H9 (cell line): ENCODE measurements around the gene DNAI2. TPM values are rescaled to one million over a fixed set of nuclear protein-coding genes. Genes with fewer than 3 reads are reported as not detected.

Source experiments
- DNase-seq: peaks from one replicate; pipeline ENCODE4 v3.0.0-alpha.2; 2017
- H2AFZ ChIP-seq: one replicate; pipeline ENCODE4 v1.6.1; 2013; ENCODE audit warnings: mild to moderate bottlenecking, low read length, control low read depth, moderate library complexity
- H2AK5ac ChIP-seq: 2 replicates; pipeline ENCODE4 v1.6.1; 2013; ENCODE audit warnings: low read length, control low read depth, mixed read lengths; ENCODE audit not compliant: insufficient read length
- H2BK120ac ChIP-seq: one replicate; pipeline ENCODE4 v1.6.1; 2013; ENCODE audit warnings: low read depth, mild to moderate bottlenecking, low read length, control low read depth, inconsistent platforms; ENCODE audit not compliant: poor library complexity, severe bottlenecking
- H2BK12ac ChIP-seq: 2 replicates; pipeline ENCODE4 v1.6.1; 2013; ENCODE audit warnings: low read length, control low read depth, mixed read lengths, low read depth; ENCODE audit not compliant: insufficient read length
- H2BK15ac ChIP-seq: 2 replicates; pipeline ENCODE4 v1.6.1; 2013; ENCODE audit warnings: low read depth, low read length, control low read depth
- H2BK20ac ChIP-seq: one replicate; pipeline ENCODE4 v1.6.1; 2013; ENCODE audit warnings: low read depth, mild to moderate bottlenecking, low read length, control low read depth, inconsistent platforms; ENCODE audit not compliant: poor library complexity, severe bottlenecking
- H2BK5ac ChIP-seq: 2 replicates; pipeline ENCODE4 v1.6.1; 2013; ENCODE audit warnings: low read length, control low read depth, mixed read lengths; ENCODE audit not compliant: insufficient read length
- H3K14ac ChIP-seq: 2 replicates; pipeline ENCODE4 v1.6.1; 2013; ENCODE audit warnings: low read length, control low read depth; ENCODE audit not compliant: insufficient read depth
- H3K18ac ChIP-seq: 2 replicates; pipeline ENCODE4 v1.6.1; 2013; ENCODE audit warnings: low read depth, mild to moderate bottlenecking, mixed read lengths, low read length, control low read depth; ENCODE audit not compliant: insufficient read length
- H3K23ac ChIP-seq: 2 replicates; pipeline ENCODE4 v1.6.1; 2013; ENCODE audit warnings: low read length, control low read depth, mixed read lengths, low read depth; ENCODE audit not compliant: insufficient read length
- H3K23me2 ChIP-seq: 2 replicates; pipeline ENCODE4 v1.6.1; 2013; ENCODE audit warnings: low read depth, mild to moderate bottlenecking, mixed read lengths, low read length, control low read depth; ENCODE audit not compliant: insufficient read length, poor library complexity, severe bottlenecking
- H3K27ac ChIP-seq: 2 replicates; pipeline ENCODE4 v1.5.1; 2013; ENCODE audit warnings: low read length, control low read depth, mixed read lengths, low read depth; ENCODE audit not compliant: insufficient read length
- H3K27me3 ChIP-seq: 2 replicates; pipeline ENCODE4 v1.6.1; 2013; ENCODE audit warnings: low read length, control low read depth, inconsistent platforms; ENCODE audit not compliant: insufficient read depth
- H3K4ac ChIP-seq: 2 replicates; pipeline ENCODE4 v1.6.1; 2013; ENCODE audit warnings: low read depth, mild to moderate bottlenecking, control low read depth, inconsistent platforms, low read length, moderate library complexity
- H3K4me1 ChIP-seq: 2 replicates; pipeline ENCODE4 v1.6.1; 2013; ENCODE audit warnings: low read length, control low read depth, inconsistent platforms; ENCODE audit not compliant: insufficient read depth
- H3K4me2 ChIP-seq: 2 replicates; pipeline ENCODE4 v1.6.1; 2013; ENCODE audit warnings: low read length, control low read depth, mixed read lengths; ENCODE audit not compliant: insufficient read length, insufficient read depth
- H3K56ac ChIP-seq: 2 replicates; pipeline ENCODE4 v1.6.1; 2013; ENCODE audit warnings: low read depth, mild to moderate bottlenecking, mixed read lengths, low read length, control low read depth; ENCODE audit not compliant: insufficient read length
- H3K79me1 ChIP-seq: 2 replicates; pipeline ENCODE4 v1.6.1; 2013; ENCODE audit warnings: low read depth, mild to moderate bottlenecking, moderate library complexity, low read length, control low read depth, inconsistent platforms; ENCODE audit not compliant: insufficient read depth, poor library complexity, severe bottlenecking
- H3K79me2 ChIP-seq: 2 replicates; pipeline ENCODE4 v1.6.1; 2013; ENCODE audit warnings: low read length, control low read depth, inconsistent platforms; ENCODE audit not compliant: insufficient read depth
- H3K9ac ChIP-seq: 2 replicates; pipeline ENCODE4 v1.6.1; 2013; ENCODE audit warnings: low read length, control low read depth, mixed read lengths; ENCODE audit not compliant: insufficient read length; ENCODE audit errors: extremely low read depth
- H3K9me3 ChIP-seq: one replicate; pipeline ENCODE4 v1.6.1; 2013; ENCODE audit warnings: low read depth, low read length, inconsistent platforms; ENCODE audit not compliant: control insufficient read depth
- H3T11ph ChIP-seq: one replicate; pipeline ENCODE4 v1.6.1; 2013; ENCODE audit warnings: mild to moderate bottlenecking, low read length, control low read depth, inconsistent platforms
- H4K20me1 ChIP-seq: one replicate; pipeline ENCODE4 v1.6.1; 2013; ENCODE audit not compliant: control insufficient read depth, insufficient read length, insufficient read depth
- H4K5ac ChIP-seq: 2 replicates; pipeline ENCODE4 v1.6.1; 2013; ENCODE audit warnings: low read depth, mild to moderate bottlenecking, mixed read lengths, low read length, control low read depth; ENCODE audit not compliant: insufficient read length
- H4K8ac ChIP-seq: replicated peaks from 2 replicates; pipeline ENCODE4 v1.6.1; 2013; ENCODE audit warnings: low read length, control low read depth, mixed read lengths, low read depth; ENCODE audit not compliant: insufficient read length
- H4K91ac ChIP-seq: 2 replicates; pipeline ENCODE4 v1.6.1; 2013; ENCODE audit warnings: low read depth, mild to moderate bottlenecking, moderate library complexity, mixed read lengths, low read length, control low read depth; ENCODE audit not compliant: insufficient read length
- H3K27ac Mint-ChIP-seq, 3 experiments: 2 replicates in 2 of 3; 3 replicates in 1 of 3; pipeline ENCODE4 v1.8.0; 2020 to 2021; ENCODE audit warnings: mixed read lengths in 3 of 3, mild to moderate bottlenecking in 1 of 3, moderate library complexity in 1 of 3
- H3K27me3 Mint-ChIP-seq: 2 replicates; pipeline ENCODE4 v1.8.0; 2021; ENCODE audit warnings: low read depth, mild to moderate bottlenecking, moderate library complexity, mixed read lengths
- H3K36me3 Mint-ChIP-seq, 3 experiments: 2 replicates in 2 of 3; 3 replicates in 1 of 3; pipeline ENCODE4 v1.8.0; 2020 to 2021; ENCODE audit warnings: low read depth in 3 of 3, mixed read lengths in 3 of 3; ENCODE audit not compliant: insufficient read depth in 1 of 3
- H3K4me1 Mint-ChIP-seq, 2 experiments: 2 replicates each; pipeline ENCODE4 v1.8.0; 2020; ENCODE audit warnings: mixed read lengths in 2 of 2
- H3K4me3 Mint-ChIP-seq, 2 experiments: 2 replicates in 1 of 2; 3 replicates in 1 of 2; pipeline ENCODE4 v1.8.0; 2020 to 2021; ENCODE audit warnings: mild to moderate bottlenecking in 2 of 2, mixed read lengths in 2 of 2, moderate library complexity in 1 of 2
- H3K9me3 Mint-ChIP-seq, 2 experiments: 2 replicates in 1 of 2; 3 replicates in 1 of 2; pipeline ENCODE4 v1.8.0; 2020; ENCODE audit warnings: mild to moderate bottlenecking in 2 of 2, mixed read lengths in 2 of 2, moderate library complexity in 1 of 2
- CTCF ChIP-seq: fragments of 200-600 bp; sonication (generic); conservative IDR thresholded peaks from 3 replicates; pipeline ENCODE4 v1.8.0; 2021; ENCODE audit warnings: antibody characterized with exemption, mild to moderate bottlenecking
- WGBS: extraction: QIAGEN DNeasy Blood & Tissue Kit; methylation state at CpG from one replicate; pipeline ENCODE4 v1.1.7; 2013; ENCODE audit warnings: missing lambda C conversion rate, low lambda C conversion rate, mixed read lengths; ENCODE audit not compliant: insufficient read length; ENCODE audit errors: extremely low coverage; 5-methylcytosine and 5-hydroxymethylcytosine counted together
- total RNA-seq: library from RNA; stranded (reverse); gene quantifications from 2 replicates; pipeline ENCODE4 v1.2.1, GENCODE V29; 2021

The DNAI2 gene
- total RNA-seq, 1 experiment from 2014 or later = not detected

- Histone ChIP-seq H3K56ac (no peak overlapping the region), H3K79me2 (no peaks in the 10 kb centered on the region), H3K14ac (no peak overlapping the region), H3K9me3 (no peaks in the 10 kb centered on the region), H3K4ac (no peak overlapping the region), H4K91ac (no peak overlapping the region), H2AK5ac (no peak overlapping the region), H4K5ac (no peak overlapping the region), H2BK12ac (no peak overlapping the region), H2BK15ac (no peak overlapping the region), H3K18ac (no peak overlapping the region), H3K27me3 (peaks cover 12% of the 10 kb centered on the region; the same call in 1 of the 2 replicates), H2BK5ac (no peak overlapping the region), H3T11ph (no peak overlapping the region), H3K23ac (no peak overlapping the region), H3K79me1 (no peaks in the 10 kb centered on the region), H3K4me2 (no peak overlapping the region), H4K8ac (no peak overlapping the region), H3K23me2 (peaks cover 3% of the 10 kb centered on the region), H3K27ac (no peak overlapping the region), H4K20me1 (no peaks in the 10 kb centered on the region), H2BK120ac (no peak overlapping the region), H2AFZ (no peak overlapping the region), H3K9ac (no peak overlapping the region), H3K4me1 (0 out of 2 replicates have a peak, but pooled peaks cover 2% of the 10 kb centered on the region), H2BK20ac (no peak overlapping the region)
- no CpG with 5 or more reads among the region's 105 CpGs for WGBS
- H3K27ac Mint-ChIP-seq = no peak overlapping the region
- H3K36me3 Mint-ChIP-seq = peaks cover 0 to 9% (median 7%) of the 10 kb centered on the region in 3 experiments; a peak in 4 of 7 replicates
- DNase-seq = peak; percentile 65
- no peaks in the 10 kb centered on the region; a peak in 1 of 5 replicates for H3K9me3 Mint-ChIP-seq
- no peak for TF ChIP-seq CTCF
- H3K27me3 Mint-ChIP-seq = peaks cover 83% of the 10 kb centered on the region
- peak overlapping the region in 1 of 2 experiments; percentile 50; a peak in 2 of 5 replicates for H3K4me3 Mint-ChIP-seq
- peaks cover 14 to 32% of the 10 kb centered on the region in 2 experiments for H3K4me1 Mint-ChIP-seq
These were observed 82.8 kb downstream of the DNAI2 start for GRCh38 chr17:74356646-74357465.
